GM21423 (cell line): ENCODE results near the gene PRCP.

Experiments
- ATAC-seq: cut with Tn5 transposase; IDR thresholded peaks from one replicate; pipeline ENCODE4 v1.9.1; 2021; ENCODE audit warnings: mild to moderate bottlenecking, moderate library complexity; ENCODE audit not compliant: unreplicated experiment

PRCP gene

DNA sequence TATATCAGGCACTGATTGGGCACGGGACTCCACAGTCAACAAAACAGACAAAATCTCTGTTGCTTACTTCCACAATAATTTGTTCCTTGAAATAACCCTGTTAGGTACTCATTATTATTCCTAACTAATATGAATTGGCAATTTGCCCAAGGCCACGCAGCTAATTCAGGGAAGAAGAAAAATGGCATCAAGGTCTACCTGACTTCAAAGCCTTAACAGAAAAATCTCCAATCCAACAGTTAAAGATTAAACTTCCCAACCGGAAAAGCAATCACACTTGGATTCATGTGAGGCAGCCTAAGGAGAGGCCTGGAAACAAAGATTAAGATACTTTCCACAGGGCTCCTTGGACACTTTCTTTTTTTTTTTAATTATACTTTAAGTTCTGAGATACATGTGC lies 68.9 kb downstream of the PRCP start:
- no peak for ATAC-seq

DNA sequence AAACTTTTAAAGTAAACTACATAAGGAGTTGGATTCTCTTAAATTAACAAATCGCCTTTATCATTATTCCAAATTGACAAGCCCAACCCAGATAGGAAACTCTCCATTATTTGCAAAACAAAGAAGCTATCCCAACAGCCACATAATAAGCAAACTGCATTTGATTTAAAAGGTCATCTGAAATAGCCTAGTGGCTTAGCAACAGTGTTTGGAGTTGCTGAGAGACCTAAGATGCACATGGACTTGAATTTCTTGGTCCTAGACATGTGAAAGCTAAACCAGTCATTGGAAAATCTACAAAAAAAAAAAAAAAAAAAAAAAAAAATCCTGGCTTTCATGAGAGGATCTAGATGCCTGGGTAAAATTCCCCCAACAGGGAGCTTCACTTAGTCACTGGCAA lies 69.5 kb downstream of the PRCP start:
- no peak for ATAC-seq

DNA sequence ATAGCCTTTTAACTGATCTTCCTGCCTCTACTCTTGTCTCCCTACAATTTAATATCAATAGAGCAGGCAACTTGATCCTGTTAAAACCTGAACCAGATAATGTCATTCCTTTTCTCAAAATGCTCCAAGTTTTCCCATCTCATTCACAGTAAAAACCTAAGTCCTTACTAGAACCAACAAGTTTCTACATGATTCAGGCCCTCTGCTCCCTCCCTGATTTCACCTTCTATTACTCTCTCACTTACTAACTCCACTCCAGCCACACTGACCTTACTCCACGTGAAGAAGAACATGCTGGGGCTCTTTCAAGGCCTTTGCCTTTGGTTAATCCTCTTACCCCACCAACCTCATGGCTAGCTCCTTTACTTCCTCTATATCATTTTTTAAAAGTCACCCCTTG lies 71.1 kb downstream of the PRCP start:
- ATAC-seq, result no peak

DNA sequence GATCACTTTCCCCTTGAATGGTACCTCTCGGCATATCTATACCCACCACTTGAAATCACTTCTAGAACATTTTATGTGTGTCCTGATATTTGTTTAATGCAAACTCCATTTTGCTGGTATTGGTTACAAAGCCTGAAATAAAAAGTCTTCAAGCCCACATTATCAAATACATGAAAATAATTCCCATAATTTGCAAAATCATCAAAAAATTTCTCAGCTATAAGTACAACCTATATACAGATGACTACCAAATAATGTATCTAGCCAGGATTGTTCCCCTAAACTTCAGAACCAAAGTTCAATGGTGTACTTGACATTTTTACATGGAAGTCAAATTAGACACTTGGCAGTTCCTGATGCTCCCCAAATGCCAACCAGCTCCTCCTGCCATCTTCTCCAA lies 71.8 kb downstream of the PRCP start:
- no peak for ATAC-seq

DNA sequence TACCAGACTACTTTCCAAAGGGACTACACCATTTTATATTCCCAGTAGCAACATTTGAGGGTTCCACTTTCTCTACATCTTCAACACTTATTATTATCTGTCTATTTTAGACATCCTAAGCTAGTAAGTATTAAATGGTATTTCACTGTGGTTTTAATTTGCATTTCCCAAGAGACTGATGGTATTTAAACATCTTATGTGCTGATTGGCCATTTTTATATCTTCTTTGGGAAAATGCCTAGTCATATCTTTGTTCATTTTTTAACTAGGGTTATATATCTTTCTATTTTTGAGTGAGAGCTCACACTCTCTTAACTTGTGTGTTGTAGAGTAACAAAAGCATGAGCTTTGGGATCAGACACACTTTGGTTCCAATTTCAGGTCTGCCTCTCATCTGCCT lies 73.7 kb downstream of the PRCP start:
- ATAC-seq, result no peak

DNA sequence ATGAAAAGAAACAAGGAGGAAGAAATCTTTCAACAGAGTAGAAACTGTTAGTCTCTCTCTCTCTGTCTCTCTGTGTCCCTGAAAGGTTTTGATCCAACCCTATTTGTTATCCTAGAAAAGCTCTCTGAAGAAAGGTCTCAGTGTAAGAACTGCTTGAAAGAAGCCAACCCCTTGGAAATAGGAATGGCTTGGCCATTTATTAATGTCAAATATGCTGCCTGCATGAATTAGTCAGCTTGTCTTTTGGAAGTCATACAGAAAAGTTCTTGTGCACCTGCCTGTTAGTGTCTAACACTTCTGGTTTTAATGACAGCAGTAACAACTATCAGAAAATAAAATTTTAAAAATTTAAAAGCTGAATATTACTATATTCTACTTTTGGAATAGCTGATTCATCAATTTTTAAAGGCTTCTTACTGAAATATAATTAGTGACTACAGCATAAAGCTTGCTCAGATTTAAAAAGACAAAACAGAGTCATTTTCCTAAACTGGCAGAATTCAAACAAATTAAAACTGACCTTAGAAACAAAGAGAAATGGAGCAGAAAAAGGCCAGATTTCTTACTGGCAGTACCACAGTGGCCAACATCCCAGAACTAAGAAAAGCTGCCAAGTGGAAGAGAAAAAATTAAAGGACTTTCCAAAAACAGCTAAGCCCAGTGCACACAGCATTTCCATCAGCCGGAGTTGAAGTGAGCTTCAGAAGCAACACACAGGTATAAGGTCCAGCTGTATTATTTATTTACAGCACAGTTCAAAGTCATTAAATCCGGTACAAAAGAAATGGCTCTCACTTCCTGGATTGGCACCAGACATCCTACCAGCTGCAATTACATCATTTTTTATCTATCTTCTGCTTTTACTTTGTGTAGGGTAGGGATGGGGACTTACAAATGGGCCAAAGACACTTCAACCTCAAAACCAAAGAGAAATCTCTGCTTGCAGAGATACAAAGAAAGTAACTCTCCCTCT lies 76.3 kb downstream of the PRCP start:
- no peak for ATAC-seq

DNA sequence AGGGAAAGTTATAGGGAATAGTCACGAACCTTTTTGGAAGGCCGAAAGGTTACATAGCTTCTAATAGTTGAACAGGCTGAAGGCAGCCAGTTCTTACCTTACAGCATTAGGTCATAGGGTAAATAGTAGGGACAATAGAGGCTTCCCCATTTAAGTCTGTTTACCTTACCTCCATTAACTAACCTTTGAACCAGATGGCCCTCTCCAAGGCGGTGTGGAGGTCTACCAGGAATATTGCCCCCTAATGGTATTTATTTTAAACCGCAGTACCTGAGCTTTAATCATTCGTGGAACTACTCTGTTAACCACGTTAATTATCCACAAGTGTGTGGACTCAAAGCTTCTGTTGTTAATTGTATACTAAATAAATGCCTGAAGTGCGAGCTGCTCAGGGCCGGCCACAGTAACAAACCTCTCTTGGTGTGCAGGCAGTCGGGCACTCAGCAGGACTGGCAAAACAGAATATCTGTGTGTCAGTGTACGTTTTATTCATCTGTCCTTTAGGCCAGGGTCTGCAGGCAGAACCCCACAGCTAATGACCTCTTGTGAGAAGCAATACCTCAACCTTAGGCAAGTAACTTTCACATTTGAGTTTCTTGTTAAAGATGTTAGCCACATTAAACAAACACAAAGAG lies 81.7 kb downstream of the PRCP start:
- no peak for ATAC-seq

DNA sequence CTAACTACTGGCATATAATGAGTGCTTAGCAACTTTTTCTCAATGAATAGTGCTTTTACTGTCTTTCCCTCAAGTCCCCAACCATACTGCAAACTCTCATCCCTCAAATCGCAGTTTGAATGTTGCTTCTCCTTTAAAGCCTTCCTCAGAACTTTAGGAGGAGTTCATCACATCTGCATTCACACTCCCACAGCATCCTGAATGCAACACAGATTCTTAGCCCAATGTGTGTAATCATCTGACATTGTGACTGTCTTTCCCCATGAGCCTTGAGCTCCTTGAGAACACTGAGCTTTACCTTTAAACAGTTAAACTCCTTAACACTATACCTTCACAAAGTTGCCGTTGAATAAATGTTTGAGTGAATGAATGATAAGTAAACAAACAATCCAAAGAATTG lies 84.8 kb downstream of the PRCP start:
- no peak for ATAC-seq

DNA sequence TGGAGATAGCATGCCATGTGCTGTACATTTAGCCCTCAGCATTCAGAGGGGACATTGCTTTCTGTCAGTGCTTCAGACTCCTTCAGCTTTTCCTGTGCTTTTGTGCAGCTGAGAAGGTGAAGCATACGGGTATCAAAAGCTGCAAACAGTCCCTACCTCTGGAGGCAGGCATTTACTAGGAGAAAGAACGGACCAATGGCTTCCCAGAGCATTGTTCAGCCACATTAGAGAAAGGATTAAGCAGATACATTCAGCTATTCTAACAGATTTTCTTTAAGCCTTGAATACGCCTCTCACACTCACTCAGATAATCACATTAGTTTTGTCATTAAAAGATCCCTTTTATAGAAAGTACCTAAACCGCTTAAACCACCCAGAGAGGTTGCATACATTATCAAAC lies 85.9 kb downstream of the PRCP start:
- no peak for ATAC-seq

DNA sequence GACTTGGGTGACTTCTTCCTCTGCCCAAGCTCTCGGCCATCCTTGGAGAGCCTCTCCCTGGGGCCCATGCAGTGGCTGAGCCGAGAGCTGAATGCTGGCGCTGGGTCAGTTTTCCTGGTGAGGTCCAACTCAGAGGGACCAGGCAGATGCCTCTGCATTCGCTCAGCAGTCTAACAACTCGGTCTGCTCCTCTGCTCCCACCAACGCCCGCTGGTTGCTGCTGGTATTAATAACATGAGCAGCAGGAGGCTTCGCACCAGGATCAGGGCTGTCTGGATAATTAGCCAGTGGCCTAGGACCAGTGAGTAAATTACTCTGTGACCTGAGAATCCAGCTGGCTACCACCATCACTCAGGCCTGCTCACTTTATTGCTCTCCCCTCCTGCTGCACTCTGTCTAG lies 88.9 kb downstream of the PRCP start:
- ATAC-seq, result no peak

DNA sequence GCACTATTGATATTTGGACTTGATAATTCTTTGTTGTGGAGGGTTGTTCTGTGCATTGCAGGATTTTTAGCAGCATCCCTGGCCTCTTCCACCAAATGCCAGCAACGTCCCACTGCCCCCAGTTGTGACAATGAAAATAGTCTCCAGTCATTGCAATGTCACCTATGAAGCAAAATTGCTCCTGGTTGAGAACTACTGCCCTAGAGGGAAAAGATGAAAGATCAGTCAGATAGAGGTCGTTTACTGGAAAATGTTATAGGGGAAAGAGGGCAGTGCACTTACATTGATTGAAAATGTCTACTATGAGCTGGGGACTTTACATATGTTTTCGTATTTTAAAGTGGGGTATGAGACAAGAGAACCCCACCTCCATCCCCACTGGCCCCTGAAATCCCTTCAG lies 89.5 kb downstream of the PRCP start:
- ATAC-seq, result no peak

DNA sequence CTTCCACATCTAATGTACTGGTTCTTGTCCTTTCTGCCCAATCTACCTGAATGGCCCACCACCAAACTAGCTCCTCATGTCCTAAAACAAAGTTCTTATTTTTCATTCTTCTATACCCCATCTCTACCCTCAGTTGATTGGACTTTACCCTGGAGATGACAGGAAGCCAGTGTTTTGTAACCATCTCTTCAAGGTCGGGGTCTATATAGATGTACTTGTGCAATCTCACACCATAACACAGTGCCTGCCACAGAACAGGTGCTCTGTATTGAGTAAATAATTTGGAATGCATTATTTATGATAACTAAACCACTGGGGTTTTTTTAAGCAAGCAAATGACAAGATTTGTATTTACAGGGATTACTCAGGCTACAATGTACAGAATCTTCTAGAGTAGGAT lies 89.9 kb downstream of the PRCP start:
- ATAC-seq, result no peak

DNA sequence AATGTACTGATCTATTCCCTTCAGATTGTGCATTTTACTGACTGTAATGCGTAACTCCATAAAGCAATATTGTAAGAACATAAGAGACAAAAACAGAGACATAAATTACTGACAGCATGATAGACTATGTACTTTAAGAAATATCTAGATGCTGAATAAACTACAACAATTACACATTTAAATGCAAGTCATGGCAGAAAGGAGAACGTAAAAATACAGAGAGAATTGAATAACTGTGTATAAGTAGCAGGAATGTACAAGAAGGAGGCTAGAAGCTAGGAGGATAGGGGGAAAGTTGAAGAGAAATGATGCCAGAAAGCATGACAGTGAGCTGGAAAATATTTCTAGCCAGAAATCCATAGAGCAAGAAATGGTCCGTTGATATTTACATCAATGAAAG lies 92.6 kb downstream of the PRCP start:
- ATAC-seq, result no peak

DNA sequence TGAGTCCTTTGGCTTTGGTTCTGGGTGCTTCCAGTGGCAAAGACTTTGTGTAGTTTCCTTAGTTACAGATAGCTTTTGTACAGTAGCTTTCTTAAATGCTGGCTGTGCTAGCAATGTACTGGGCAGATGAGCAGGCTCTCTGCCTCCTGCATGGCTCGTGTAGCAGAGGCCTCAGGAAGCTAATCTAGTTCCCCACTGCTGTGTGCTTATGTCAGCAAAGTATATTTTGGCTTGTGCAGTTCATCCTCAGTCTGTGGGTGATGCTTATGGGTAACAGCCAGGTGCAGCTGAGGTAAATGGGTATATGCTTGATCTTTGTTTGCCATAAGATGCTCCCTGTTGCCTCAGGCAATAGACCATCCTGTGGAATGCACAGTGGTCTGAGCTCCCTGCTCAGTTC lies 97.5 kb downstream of the PRCP start:
- ATAC-seq, result no peak

DNA sequence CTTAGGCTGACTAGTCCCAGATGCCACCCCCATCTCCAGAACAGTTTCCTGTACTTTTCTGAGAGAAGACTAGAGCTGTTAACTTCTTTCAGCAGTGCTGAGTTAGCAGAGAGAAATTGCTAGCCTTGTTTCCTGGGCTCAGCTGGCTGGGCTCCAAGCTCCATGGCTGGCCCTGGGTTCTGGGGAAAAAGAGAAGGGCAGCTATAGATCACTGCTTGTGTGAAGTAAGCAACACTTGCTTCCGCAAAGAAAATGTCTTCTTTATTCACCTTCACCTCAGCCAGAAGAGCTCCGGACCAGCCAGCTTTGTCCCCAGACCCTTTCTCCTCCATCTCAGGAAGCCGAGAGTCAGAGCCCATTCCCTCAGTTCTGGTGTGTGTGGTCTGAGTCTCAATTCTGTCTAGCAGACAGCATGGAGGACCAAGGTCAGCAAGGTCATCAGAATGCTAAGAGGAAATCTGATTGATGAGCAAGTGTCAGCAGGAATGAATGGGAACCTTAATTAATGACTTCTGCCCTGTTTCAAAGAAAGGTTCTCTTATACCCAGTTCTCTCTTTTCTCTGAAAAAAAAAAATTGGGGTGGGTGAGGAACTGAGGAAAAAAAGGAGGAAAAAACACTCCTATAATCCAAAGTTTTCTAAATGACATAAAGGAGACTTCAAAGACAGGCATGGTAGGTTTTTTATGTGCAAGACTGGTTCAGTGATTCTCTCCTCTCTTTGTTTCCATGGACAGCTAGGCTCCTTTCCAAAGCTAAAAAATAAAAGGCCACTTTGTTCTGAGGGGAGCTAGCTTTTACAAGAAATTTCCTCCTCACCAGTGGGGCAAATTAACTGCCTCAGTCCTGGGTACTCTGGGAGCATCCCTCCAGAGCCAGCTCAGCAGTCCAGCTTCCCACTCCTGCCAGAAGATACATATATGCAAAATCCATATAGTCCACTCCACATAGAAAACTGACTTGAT lies 103.0 kb downstream of the PRCP start:
- ATAC-seq, result no peak

DNA sequence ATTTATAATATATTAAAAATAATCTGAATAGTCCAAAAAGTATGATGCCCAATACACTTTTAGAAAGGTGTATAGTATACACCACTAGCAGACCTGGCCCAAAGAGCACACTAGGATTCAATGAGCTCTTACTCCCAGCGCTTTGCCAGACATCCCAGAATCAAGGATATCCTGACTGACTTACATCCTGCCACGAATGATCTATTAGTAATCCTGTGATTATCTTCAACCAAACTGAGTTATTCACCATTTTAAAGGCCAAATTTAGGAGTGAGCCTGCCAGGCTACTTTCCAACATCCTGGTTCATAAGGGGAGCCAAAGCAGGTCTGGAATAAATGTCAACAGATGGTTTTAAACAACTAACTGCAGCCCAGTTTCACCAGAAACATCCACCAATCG lies 105.7 kb downstream of the PRCP start:
- ATAC-seq, result no peak

DNA sequence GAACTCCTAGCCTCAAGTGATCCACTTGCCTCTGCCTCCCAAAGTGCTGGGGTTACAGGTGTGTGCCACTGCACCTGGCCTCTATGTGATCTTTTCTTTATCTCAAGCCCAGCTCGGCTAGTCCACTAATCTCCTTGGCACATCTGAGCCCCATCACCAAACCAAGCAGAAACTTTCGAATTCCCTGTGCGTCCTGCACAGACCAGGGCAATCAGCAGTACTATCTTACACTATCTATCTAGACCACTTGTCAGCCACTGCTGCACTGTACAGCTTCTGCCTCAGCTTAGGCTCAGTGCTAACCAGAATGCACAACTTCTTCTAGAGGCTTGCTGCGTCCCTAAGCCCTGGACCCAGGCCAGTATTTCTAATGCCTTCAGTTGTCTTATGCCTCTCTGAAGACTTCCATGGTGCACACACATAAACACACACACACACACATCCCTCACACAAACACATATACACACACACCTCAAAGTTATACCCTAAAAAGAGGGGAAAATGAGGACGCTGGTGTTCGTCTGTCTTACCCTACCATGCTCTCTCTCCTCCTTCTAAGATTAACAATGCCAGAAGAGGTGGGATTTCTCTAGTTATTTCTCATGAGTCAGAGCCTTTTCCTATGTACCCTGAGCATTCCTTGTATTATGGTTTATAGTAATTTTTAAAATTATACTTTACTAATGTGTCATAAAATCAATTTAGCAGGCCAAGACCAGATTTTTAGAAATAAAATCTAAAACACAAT lies 107.2 kb downstream of the PRCP start:
- no peak for ATAC-seq

DNA sequence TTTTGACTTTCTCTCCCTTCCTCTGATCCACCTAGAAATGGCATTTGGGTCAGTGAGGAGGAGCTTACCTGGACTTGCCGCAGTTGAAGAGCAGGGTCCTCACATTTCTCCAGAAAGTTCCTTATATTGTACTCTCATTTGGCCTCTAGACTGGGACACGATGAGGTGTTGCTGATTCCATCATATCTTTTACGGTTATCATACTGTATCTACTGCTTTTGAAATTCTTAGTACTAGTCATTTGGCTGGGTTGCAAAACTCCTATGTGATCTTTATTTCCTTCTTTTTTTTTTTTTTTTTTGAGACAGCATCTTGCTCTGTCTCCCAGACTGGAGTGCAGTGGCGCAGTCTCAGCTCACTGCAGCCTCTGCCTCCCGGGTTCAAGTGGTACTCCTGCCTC lies 107.9 kb downstream of the PRCP start:
- no peak for ATAC-seq

DNA sequence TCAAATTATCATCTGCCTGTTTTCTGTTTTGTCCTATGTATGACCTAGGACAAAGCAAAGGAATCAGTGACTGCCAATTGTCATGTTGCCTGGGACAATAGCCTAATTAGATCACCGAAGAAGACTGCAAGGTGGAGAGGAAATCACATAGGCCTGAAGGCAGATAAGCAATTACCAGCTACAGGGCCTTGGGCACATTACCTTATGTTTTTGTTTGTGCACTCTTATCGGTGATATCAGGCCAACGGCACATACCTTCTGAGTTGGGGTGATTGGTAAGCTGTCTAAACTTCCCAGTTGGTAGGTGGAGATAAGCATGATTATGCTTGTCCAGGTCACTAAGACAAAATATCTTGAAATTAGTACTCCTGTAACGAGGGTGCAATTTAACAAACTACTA lies 108.5 kb downstream of the PRCP start:
- no peak for ATAC-seq

DNA sequence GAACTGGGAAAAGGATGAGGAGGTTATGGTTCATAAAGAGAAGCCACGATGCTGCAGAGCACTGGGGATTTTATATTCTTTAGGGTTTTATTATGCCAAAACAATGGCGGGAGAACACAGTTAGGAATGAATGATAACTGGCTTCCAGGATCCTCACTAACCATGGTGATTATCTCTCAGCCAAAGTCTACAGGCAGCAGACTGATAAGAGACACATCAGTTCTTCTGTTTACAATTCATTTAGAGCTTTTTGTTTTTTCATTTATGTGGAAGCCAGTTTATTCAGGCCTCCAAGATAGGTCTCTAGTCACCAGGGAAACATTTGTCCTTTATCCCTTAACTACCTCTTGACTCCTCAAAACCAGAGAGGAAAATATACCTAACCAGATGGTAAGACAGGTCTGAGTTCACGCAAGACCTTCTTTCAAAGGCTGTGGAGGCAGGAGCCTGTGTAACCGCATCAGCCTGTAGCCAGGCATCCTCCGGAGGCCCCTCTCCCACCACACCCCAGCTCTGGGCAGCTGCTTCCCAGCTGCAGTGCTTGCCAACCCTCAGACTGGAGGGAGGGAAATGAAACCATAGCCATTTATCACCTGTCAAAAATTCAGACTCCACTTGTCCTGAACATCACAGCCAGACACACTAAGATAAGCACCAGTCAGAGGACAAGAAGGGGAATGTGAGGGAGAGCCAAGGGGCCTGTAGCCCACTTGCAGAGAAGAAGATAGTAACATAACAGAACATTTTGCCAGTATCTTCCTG lies 109.3 kb downstream of the PRCP start:
- ATAC-seq, result no peak
